GM21737 (cell line): Measurements from ENCODE around the gene ANO4.
"Not testable (repeated sequence)": the region's sequence is repeated elsewhere in the genome, so short reads cannot be mapped to it uniquely, and the experiment has no call there.

Source experiments
- ATAC-seq: cut with Tn5 transposase; IDR thresholded peaks from one replicate; pipeline ENCODE4 v1.9.1; 2021; ENCODE audit warnings: mild to moderate bottlenecking, moderate library complexity; ENCODE audit not compliant: unreplicated experiment

Gene ANO4

DNA sequence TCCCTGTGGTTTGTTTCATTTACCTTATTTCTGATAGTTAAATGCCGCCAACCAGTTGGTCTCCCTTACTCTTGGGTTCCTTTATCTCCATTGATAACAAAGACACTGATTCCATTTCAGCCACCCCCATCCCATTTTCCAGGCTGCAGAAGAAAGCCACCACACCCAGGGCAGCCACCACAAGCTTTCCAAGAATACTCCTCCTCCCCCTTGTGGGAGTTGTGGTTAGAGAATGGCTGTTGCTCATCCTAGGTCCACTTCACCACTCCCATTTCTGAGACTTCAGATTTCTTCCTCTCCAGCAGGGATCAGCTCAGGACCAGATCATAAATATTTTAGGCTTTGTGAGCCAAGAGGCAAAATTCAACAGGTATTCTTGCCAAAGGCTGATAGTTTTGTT is 73.9 kb downstream of the ANO4 start:
- ATAC-seq: no peak

DNA sequence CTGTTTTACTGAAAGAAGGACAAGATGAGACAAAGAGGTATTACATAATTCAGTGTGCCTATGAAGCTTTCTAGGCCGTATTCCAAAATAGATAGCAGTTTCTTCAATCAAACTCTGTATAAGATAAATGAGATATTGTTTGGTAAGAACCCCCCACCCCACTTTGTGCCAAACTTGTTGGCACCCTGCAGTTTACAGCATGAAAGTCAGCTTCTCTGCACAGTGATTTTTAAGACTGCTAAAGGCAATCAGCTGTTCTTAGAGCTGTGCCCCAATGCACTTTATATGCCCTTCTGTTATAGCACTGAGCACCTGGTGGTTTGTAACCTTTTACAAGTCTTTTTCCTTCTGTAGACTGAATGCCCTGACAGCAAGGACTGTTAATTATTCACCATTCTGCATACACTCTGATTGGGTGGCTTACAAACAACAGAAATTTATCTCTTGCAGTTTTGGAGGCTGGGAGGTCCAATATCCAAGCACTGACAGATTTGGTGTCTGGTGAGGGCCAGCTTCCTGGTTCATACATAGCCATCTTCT is 76.7 kb downstream of the ANO4 start:
- no peak for ATAC-seq

DNA sequence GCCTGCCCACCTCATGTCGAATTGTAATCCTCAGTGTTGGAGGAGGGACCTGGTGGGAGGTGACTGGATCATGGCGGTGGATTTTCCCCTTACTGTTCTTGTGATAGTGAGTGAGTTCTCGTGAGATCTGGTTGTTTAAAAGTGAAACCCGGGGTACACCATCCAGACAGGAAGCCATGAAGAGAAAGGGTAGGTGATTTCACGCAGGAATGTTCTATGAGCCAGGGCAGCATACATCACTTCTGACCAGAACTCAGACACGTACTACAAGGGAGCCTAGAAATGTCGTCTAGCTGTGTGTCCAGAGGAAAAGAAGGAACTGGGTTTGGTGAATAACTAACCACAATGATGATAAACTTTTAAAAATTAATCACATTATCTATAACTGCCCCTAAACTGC is 80.6 kb downstream of the ANO4 start:
- no peak for ATAC-seq

DNA sequence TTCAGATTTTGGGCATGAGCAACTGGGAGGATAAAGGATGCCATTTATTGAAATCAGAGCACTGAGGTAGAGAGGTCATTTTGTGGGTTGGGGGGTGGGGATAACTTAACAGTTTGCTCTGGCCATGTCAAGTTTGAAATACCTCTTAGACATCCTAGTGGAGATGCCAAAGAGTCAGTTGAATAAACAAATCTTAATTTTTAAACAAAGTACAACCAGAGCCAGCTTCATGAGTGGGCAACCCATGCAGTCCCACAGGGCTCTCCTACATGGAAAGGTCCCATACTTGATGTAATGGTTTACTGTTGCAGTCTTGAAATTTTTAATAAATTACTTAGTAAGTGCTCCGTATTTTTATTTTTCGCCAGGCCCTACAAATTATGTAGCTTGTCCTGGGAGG is 81.2 kb downstream of the ANO4 start:
- ATAC-seq: no peak

DNA sequence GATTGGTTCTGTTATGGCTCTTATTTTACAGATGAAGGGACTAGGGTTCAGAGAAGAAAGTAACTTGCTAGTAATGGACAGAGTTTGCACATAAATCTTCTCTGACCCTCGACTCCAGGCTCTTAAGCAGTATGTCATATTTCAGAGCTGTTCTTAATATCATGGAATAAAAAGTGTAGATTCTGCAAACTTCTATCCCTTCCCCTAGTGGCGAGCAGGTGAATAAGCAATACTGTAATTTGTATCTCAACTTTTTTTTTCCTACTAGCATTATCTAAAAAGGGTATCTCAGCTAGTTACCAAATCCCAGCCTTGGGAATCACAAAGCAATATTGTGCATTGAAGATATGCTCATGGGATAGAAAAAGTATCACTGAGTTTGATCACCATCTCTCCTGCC is 83.2 kb downstream of the ANO4 start:
- ATAC-seq: no peak

DNA sequence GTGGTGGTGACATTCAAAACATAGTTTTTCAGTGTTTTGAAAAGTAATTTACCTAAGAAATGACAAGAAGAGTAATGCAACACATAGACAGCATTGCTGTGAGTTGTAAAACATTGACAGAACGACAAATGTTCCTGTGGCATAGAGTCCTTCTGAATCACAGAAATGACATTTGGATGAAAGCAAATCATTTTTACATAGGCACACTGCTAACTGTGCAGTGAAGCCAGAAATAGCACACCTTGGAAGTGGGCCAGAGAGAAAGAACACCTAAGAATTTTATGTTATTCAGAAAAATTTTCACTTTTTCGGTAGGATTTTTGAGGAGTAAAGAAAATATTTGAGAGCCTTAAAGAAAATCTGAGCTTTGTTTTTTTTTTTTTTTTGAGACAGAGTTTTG is 100.6 kb downstream of the ANO4 start:
- no peak for ATAC-seq

DNA sequence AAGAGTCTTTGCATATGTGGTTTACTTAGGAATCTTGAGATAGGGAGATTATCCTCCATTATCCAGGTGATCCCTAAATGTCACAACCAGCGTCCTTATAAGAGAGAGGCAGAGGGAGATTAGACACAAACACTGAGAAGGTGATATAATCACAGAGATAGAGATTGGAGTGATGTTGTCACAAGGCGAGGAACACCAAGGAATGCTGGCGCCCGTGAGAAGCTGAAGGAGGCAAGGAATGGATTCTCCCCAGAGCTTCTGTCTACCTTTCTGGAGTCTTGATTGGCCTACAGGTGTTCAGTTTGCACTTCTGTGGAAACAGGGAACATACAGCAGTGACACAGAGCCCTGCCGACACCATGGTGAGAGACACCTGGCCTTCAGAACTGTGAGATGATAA is 101.6 kb downstream of the ANO4 start:
- no peak for ATAC-seq

DNA sequence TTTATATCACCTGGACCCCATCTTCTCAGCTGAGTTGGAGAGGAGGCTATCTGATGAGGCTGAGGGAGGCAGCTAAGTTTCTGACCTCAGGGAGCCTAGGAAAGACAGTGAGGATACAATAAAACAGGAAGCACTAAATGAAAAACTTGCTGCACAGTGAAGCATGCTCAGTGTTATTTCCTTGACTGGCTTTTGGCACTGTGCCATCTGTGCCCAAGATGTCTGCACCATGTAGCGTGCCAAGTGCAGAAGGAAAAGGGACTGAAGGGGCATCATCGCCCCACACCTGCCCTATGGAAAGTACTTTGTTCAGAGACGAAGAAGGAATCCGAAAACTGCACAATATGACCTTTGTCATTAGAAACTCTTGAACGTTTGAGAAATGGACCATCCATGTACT is 102.7 kb downstream of the ANO4 start:
- ATAC-seq: no peak

DNA sequence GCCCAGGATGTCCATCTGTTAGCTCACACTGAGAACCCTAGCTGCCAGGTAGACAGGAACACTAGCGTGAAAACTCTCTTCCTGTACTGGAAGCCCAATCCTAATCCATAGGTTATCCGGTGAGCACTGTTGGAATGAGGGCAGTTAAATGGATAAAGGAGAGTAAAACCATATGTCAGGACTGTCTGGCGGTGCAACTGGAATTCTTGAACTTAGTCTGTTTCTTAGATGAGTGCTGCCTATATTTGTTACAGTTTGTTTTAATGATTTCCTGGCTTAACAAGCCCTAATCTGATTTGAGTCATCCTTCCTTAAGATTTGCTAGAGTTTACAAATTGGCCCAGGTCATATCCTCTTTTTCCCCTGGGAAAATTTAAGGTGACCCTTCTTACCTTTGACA is 104.7 kb downstream of the ANO4 start:
- ATAC-seq: no peak

DNA sequence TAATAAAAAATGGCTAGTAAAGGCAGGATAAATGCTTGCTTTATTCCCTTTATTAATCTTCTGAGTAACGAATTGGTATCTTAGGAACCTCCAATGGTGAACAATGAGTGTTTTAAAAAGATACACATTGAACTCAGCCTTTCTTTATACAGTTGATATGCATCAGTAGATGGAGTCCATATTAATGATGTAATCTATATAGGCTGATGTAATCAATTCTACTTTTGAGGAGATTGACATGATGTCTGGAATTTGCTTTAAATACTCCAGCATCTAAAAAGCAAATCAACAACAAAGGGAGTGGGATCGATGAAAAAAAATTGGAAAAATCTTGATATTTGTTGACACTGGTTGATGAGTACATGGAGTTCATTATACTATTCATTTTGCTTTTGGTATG is 106.2 kb downstream of the ANO4 start:
- ATAC-seq: no peak

DNA sequence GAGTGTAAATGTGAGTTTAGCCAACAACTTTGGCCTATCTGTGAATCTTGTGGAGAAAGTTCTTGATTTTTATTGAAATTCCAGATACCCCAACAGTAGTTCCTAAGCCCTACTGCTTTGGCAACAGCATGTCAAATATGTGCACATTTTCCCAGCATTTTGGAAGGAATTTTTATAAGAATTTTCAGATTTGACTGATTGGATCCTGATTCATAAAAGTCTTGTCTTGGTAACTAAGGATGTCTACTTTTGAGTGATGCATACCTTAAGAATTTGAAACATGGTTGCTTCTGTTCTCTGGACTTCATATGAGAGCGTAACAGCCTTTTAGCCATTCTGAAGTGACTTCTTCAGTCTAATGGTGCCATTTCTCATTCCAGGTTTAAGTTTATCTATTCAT is 106.7 kb downstream of the ANO4 start:
- ATAC-seq: no peak

DNA sequence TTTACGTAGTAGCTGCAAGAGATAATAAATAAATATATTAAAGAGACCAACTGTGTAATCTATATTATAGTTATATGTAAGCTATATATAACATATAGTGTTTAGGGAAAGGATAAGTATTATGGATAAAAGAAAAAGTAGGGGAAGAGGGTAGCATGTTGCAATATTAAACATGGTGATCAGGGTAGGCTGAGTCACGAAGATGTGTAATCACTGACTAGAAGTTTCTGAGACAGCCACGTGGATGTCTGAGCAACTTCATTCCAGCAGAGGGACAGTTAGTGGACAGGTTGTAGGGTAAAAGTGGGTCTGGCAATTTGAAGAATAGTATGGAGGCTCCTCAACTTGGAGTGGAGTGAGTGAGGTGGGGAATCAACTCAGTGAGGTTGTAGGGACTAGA is 109.7 kb downstream of the ANO4 start:
- no peak for ATAC-seq

DNA sequence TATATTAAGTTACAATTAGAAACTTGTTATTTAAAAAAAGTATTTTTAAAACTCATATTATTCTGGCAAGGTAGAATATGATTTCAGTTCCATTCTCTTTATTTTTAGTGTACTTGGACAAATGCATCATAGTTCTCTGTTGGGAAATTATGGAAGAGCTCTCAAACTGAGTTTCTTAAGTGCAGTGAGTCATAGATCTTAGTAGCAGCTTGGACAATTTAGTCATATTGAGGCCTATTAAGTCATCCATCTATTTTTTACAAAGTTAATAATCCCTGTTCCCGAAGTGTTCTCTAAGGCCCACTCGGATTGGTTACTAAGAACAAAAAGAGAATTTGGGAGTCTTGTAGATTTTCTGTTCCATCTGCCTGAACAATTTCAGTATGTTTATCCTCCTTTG is 113.9 kb downstream of the ANO4 start:
- no peak for ATAC-seq

DNA sequence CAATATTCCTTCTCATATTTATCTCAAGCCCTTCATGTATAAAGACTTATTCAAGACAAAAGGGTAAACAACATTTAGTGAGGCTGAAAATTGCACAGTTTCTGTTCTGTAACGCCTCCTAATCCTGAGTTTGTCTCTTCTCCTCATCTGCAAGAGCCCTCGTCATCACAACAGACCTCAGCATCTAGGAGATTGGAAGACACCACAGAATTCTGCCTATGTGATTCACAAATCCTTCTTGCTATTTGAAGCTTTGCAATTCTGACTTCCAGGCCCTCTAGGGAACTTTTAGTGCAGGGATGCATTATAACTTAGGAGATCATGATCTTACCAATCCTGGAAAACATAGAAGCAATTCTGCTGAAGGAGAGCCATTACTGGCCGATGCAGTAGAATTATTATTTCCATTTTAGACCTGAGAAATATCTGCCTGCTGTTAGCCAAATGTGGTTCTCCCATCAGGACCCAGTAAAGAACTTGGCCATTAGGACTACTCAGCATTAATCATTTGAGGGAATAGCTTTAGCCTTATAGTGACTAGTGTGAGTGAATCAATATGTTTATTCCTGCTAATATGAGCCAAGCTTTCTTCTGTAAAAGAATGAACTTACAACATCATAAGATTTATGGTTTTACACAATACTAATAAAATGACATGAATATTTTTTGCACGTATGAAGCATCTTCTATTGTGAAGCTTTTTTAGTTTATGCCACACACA is 119.5 kb downstream of the ANO4 start:
- ATAC-seq: no peak

DNA sequence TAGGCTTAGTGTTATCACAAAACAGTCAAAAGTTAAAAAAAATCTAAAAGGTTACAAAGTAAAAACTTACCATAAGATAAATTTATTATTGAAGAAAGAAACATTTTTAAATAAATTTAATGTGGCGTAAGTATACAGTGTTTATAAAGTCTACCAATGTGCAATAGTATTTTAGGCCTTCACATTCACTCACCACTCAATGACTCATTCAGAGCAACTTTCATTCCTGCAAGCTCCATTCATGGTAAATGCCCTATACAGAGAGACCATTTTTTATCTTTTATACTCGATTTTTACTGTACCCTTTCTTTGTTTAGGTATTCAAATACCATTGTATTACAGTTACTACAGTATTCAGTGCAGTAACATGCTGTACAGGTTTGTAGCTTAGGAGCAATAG is 124.5 kb downstream of the ANO4 start:
- no peak for ATAC-seq

DNA sequence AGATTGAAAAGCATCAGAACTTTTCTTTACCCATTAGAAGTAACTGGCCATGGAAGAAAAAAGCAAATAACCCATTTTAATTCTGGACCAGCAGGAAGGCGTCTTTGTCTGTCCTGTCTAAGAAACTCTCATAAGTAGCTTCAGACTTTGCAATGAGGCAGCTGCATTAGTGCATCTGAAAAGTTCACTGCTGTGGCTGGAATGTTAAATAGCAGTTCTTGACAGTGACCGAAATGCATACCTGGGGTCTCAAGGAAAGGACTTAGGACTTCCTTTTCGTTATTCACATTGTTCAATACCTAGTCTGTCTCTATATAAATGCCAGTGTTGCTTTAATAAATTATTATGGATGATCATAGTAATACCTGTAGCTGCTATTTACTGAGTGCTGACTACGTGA is 125.9 kb downstream of the ANO4 start:
- ATAC-seq: no peak

DNA sequence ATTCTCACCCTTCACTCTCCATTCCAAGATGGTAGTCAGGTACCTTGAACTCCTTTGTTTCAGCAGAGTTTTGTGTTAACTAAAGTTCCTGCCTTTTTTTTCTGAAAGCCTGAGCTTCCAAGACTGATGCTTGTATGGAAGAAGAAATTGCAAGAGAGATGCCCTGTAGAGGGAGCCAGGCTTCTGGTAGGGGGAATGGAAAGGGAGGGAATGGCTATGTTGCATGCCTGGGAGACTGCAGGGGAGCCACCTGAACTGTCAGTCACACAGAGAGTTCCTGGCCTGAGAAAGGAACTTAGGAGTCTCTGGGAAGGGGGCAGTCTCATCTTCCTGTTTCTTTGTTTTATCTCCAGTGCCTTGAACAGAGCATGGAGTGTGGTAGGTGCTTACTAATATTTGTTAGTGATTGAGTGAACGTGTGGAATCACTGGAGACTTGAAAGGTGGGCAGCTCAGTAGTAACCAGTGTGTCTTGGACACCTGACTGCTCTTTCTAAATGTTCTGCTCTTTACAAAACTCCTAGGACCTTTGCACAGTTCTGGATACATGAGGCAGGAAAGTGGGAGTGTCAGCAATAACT is 132.2 kb downstream of the ANO4 start:
- ATAC-seq: no peak

DNA sequence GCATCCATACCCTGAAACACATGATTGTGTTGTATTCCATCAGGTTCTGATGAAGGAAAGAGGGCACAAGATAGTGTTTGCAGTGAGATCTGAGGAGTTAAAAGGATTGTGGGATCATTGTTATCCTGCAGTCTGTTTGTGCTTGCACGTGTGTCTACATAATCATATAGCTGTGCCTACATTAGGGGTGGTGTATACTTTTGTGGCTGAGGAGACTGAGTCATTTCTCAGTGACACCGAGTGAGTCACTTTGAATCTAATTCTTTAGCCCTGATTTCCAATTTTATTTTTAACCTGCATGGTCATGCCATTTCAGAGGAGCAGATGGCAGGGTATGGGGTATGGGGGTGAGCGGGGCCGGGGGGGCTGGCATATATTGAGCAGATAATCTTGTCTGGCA is 133.2 kb downstream of the ANO4 start:
- ATAC-seq: no peak

DNA sequence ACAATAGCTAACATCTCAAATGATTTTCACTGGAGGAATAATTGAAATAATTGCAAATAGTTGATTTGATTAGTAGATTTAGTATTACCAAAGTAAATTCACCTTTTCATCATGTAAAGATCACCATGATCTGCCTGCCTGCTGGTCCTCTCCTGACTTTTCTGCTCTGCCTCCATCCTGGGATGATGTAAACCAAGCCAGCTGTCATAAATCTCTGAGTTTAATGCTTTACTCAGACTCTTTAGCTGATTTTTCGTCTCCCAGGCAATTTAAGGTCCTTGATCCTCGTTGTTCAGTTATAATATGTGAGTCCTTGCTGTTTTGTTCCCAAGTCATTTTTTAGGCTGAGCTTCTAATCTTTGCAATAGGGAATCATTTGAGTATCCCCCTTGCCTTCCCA is 138.0 kb downstream of the ANO4 start:
- ATAC-seq: no peak

DNA sequence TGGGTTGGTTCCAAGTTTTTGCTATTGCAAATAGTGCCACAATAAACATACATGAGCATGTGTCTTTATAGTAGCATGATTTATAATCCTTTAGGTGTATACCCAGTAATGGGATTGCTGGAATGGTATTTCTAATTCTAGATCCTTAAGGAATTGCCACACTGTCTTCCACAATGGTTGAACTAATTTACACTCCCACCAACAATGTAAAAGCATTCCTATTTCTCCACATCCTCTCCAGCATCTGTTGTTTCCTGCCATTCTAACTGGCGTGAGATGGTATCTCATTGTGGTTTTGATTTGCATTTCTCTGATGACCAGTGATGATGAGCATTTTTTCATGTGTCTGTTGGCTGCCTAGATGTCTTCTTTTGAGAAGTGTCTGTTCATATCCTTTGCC is 139.0 kb downstream of the ANO4 start:
- not testable (repeated sequence) for ATAC-seq

DNA sequence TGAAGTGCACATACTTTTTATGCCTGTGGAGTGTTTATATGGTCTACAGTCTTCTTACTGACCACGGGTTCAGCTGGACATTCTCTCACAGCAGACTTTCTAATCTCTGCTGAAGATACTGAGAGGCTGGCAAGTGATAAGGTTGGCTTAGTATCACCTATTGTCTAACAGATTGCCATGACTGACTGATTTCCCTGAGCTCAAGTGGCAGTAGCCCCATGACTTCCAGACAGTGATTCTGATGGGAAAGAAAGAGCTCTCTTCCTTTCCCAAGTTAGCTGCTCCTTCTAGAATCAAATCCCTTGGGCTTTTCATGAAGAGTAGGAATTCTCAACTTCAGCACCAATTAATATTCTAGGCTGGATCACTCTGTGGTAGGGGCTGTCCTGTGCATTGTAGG is 141.4 kb downstream of the ANO4 start:
- no peak for ATAC-seq

DNA sequence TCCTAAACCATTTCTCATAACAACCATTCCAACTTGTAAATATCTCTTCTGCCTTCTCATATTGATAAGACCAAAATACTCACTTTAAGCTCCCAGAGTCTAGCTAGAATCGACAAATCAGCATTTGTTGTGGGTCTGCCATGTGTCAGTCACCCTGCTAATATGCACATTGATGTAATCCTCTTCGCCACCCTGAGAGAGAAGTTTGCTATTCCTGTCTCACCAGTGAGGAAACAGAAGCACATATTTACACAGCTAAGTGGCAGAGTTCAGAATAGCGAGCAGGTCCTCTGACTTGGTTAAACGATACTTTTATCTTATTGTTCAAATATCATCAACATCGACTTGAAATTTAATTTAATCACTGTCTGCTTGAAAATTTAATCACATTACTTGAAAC is 142.1 kb downstream of the ANO4 start:
- no peak for ATAC-seq

DNA sequence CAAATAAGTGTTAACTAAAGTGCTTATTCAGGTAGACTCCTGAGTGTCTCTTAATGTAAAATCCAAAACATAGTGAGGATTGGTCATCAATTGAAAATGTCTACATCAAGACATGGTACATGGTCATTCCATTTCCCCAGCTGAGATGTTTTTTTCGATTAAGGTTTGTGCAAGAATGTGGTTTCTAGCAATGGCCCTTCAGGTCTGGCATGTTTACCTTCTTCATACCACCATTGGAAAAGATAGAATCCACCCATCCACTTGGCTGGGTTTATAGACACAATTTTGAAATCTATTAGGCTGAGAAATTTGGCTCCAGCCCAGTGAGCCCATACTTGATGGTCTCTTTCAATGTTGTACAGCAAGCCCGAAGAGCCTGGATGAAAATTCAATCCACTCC is 145.9 kb downstream of the ANO4 start:
- ATAC-seq: no peak
